K562 (cell line): ENCODE data around the gene P2RX1. TPM values are rescaled to one million over a fixed set of nuclear protein-coding genes. Genes with fewer than 3 reads are reported as not detected.
A peak's percentile ranks its signal among the peaks of the same experiment; 100 is the strongest.

Experiments used
- ATF1 ChIP-seq, 2 experiments: fragments of 450-650 bp in 1 of 2; IDR thresholded peaks; 2 replicates each; pipeline ENCODE4 v1.6.1; 2016; ENCODE audit warnings: missing compliant biosample characterization in 1 of 2, missing genetic modification characterization in 1 of 2
- BRCA1 ChIP-seq, 2 experiments: fragments of 450-650 bp in 1 of 2; sonication (generic) in 1 of 2; formaldehyde crosslinking in 1 of 2; IDR thresholded peaks; 2 replicates each; pipeline versions ENCODE4 v1.5.0 to v1.6.1; 2017 to 2020; ENCODE audit warnings: mild to moderate bottlenecking in 1 of 2, missing genetic modification reagents in 1 of 2
- NFYB ChIP-seq: IDR thresholded peaks from 2 replicates; pipeline ENCODE4 v1.6.1; 2011; ENCODE audit warnings: mild to moderate bottlenecking, moderate library complexity; ENCODE audit not compliant: insufficient read length; ENCODE audit errors: extremely low read depth
- NRF1 ChIP-seq, 2 experiments: fragments of 450-650 bp; IDR thresholded peaks in 1 of 2; conservative IDR thresholded peaks in 1 of 2; 2 replicates each; pipeline ENCODE4 v1.6.1; 2014; ENCODE audit warnings: mild to moderate bottlenecking in 2 of 2
- TCF7 ChIP-seq: sonication (generic); IDR thresholded peaks from 2 replicates; pipeline ENCODE4 v1.6.1; 2016; ENCODE audit warnings: antibody characterized with exemption, borderline replicate concordance
- ZNF12 ChIP-seq: sonication (generic); formaldehyde crosslinking; IDR thresholded peaks from 2 replicates; pipeline ENCODE4 v1.4.0; 2020; ENCODE audit warnings: mild to moderate bottlenecking, missing genetic modification reagents
- ZNF740 ChIP-seq, 3 experiments: fragments of 200-800 bp in 1 of 3; sonication (Bioruptor generic) in 1 of 3; sonication (generic) in 1 of 3; formaldehyde crosslinking in 1 of 3; IDR thresholded peaks; 2 replicates each; pipeline versions ENCODE4 v1.6.1 to v1.8.0; 2016 to 2022; ENCODE audit warnings: mild to moderate bottlenecking in 2 of 3, missing compliant biosample characterization in 2 of 3, missing genetic modification characterization in 2 of 3, missing genetic modification reagents in 1 of 3
- polyA plus RNA-seq, 8 experiments: library from polyadenylated mRNA; depleted of rRNA in 4 of 8; stranded (reverse) in 5 of 8; unstranded in 3 of 8; fragments of >200 nt; fragmentation: Nextera tagmentation in 2 of 8; fragmentation: Illumina TruSeq in 1 of 8; extraction: Ambion mirVana in 2 of 8; extraction: Trizol in 1 of 8; gene quantifications; 2 replicates each; pipeline versions ENCODE4 v1.2.1 to v1.2.3, GENCODE V29; 2011 to 2014; ENCODE audit warnings: inconsistent platforms in 1 of 8, missing spikeins in 1 of 8
- total RNA-seq, 7 experiments: library from RNA; depleted of rRNA in 6 of 7; stranded (reverse); fragments of >200 nt in 6 of 7; fragmentation: Illumina TruSeq in 2 of 7; extraction: Trizol in 2 of 7; gene quantifications; 2 replicates each; pipeline versions ENCODE4 v1.2.1 to v1.2.3, GENCODE V29; 2011 to 2021; ENCODE audit warnings: low replicate concordance in 1 of 7

The P2RX1 gene
- total and polyA plus RNA-seq, 9 of the 15 experiments (the other 6 are each of a cell fraction or from before 2014, with no cell fraction given), result 0.27 to 20.3 (median 10.3) TPM

GRCh38 chr17:3893003-3893719 is 23.1 kb downstream of the P2RX1 start, which contains the start of gene CAMKK1 (continued):
- TF ChIP-seq ZNF12 (CRISPR knock-in tag), result no peak
- TF ChIP-seq ZNF740 (CRISPR knock-in tag; IDR thresholded peaks at IDR 0.05), result 0 out of 2 replicates have a peak, but pooled peaks have one; percentile 10
- TF ChIP-seq ZNF740 (tag; IDR thresholded peaks at IDR 0.05), result no peak
- TF ChIP-seq BRCA1 (IDR thresholded peaks at IDR 0.05), result no peak
- TF ChIP-seq BRCA1 (CRISPR knock-in tag; IDR thresholded peaks at IDR 0.05), result no peak
- TF ChIP-seq ATF1 (CRISPR knock-in tag; IDR thresholded peaks at IDR 0.05), result no peak
- TF ChIP-seq ATF1 (tag; IDR thresholded peaks at IDR 0.05), result peak; percentile 56
- TF ChIP-seq NRF1 (conservative IDR thresholded peaks at IDR 0.05 in 1 of 2, IDR thresholded peaks at IDR 0.05 in 1 of 2), result peak; percentile 58 to 66
- no peak for TF ChIP-seq TCF7
- peak; percentile 60 for TF ChIP-seq NFYB
